NCI-H69 (cell line): ENCODE data around the gene YAE1.
"Not testable (repeated sequence)": the region's sequence is repeated elsewhere in the genome, so short reads cannot be mapped to it uniquely, and the experiment has no call there.

ENCODE experiments used
- DNase-seq: peaks from one replicate; lab custom pipeline; 2025; lab: John Stamatoyannopoulos, UW

The YAE1 gene, protein sequence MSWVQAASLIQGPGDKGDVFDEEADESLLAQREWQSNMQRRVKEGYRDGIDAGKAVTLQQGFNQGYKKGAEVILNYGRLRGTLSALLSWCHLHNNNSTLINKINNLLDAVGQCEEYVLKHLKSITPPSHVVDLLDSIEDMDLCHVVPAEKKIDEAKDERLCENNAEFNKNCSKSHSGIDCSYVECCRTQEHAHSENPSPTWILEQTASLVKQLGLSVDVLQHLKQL

DNA sequence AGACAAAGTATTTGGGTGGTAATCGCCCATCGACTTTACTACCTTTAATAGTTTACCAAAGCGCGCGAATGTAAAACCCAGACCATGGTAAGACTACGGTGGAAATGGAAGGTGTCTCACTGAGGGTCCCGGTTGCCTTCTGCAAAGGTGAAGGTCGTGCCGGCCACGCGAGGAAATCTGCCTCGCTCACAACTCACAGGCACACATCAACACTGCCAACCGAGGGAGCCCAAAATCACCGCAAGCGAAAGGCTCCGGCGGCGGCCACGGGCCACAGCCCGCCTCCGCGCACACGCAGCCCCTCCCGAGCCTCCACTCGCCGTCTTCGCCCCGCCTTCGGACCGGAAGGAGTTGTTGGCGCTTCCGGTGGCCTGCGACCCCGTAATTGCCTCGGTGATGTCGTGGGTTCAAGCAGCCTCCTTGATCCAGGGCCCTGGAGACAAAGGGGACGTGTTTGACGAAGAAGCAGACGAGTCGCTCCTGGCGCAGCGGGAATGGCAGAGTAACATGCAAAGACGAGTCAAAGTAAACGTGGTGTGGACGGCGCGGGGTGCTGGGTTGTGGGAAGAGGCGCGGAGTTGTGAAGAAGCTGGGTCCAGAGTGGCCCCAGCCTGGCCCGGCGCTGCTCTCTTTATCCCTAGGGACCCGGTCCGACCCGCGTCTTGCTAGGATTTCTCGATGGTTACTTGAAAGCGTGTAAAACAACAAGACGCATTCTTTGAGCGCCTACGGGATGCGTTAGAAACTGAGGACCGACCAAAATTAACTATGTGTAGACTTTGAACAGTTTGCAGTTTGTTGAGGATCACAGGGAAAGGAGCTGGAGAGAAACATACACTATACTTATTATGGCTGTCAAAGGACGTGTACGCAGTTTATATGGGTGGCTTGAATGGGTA lies at the start of gene YAE1:
TSS of gene YAE1 (plus strand) at position 382 of the 899 bp plus-strand sequence. CDS start at position 397, 15 bp downstream.
- peak; percentile 95 for DNase-seq

DNA sequence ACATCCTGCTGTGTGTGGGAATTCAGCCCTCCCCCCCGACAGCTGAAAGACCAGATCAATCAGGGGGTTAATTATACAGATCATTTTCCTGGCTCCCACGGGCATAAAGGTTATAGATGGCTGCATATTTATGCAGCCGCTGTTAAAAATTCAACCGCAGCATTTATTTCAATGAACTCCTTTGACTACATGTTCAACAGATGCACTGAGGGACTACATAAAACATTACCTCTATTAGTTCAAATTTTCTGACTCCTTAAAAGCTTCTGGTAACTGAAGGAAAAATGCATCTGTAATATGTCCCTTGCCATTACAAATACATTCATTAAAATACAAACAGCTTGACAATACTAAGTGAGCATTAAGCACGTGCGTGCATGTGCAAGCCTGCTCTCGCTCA lies 49.7 kb upstream of the YAE1 start:
- DNase-seq: no peak

DNA sequence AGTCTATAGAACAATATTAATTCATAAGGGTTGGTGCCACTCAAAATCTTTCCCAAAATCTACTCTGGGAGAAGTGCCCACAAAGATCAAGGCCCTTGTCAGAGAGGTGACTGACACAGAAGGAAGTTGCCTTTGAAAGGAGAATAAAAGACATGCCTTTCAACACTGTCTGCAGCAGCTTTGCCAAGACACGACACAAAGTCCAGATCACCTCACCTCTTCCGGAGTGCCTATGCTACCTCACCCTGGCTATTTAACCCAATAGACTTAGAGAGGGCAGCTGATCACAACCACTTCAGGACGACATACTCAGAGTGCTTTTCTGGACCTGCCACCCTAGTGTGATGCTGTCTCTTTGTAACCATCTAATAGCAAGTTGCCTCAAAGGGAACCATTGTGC lies 49.0 kb upstream of the YAE1 start:
- DNase-seq: no peak

DNA sequence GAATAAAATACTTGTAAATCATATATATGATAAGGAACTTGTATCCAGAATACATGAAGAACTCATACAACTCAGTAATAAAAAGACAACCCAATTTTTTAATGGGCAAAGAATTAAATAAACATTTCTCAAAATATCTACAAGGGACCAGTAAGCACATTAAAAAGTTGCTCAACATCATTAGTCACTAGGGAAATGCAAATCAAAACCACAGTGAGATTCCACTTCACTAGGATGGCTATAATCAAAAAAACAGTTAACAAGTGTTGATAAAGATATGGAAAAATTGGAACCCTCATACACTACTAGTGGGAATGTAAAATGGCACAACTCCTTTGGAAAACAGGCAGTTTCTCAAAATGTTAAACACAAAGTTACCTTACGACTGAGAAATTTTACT lies 40.3 kb upstream of the YAE1 start:
- DNase-seq: no peak

DNA sequence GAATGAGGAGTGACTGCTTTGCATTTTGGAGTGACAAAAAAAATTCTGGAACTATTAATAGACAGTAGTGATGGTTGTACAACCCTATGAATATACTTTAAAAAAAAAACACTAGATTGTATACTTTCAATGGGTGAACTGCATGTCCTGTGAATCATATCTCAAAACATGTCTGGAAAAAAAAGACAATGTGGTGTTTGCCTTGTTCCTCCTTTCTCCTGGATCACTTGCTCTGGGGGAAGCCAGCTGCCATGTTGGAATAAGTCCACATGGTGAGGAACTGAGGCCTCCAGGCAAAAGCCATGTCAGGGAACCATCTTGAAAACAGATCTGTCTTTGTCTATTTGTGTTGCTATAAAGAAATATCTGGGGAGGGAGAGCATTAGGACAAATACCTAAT lies 39.5 kb upstream of the YAE1 start:
- no peak for DNase-seq

DNA sequence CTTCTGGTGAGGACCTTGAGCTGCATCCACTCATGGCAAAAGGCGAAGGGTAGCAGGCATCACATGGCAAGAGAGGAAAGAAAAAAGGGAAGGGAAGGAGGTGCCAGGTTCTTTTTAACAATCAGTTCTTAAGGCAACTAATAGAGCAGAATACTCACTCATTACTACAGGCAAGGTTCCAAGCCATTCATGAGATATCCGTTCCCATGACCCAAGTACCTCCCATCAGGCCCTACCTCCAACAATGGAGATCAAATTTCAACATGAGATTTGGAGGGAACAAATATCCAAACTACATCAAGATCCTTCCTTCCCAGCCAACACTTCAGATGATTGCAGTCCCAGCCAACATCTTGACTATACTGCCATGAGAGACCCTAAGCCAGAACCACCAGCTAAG lies 38.9 kb upstream of the YAE1 start:
- no peak for DNase-seq

DNA sequence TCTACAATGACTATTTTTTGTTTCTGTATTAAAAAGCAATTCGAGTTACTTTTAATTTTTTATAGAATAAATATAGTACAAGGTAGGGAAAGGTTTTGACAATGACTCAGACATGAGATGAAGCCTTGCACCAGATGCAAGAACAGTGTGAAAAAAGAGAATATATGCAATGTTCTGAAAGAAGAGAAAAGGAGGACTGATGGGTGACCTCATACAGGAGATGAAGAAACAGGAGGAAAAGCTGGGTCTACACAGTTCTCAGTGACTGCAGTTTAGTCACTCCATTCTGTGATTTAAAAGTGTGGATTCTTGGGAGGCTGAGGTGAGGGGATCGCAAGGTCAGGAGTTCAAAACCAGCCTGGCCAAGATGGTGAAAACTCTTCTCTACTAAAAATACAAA lies 38.3 kb upstream of the YAE1 start:
- no peak for DNase-seq

DNA sequence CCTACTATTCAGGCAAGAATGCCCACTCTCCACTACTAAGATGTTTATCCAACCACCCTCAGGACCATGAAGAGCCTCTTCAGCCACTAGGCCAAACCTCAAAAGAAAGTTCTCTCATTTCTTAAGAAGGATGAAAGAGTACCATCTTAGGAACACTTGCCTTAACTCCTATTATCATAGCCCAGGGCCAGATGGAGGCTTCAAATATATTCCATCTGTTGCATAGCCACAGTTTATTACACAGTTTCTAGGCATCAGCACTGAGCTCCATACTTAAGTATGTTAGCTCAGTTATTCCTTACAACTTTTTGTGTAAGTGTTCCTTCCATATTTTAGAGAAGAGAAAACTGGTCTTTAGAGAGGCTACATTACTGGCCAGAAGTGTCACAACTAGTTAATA lies 37.4 kb upstream of the YAE1 start:
- no peak for DNase-seq

DNA sequence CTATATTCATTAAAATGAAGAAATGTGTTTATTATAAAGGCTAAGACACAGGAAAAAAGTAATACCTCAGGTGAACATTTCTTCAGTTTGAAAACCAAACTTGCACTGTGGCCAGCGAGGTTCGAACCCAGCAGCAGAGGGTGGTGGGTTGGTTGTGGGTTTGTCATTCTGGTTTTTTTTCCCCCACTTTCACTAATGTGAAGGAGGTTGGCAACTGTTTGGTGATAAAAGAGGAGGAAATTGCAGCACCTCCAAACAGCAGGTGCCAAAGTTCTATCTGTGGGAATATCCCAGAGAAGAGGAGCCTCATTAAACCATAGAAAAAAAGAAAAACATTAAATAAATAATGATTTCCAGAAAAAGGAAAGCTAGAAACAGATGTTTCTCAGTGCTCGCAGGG lies 36.6 kb upstream of the YAE1 start:
- DNase-seq: no peak

DNA sequence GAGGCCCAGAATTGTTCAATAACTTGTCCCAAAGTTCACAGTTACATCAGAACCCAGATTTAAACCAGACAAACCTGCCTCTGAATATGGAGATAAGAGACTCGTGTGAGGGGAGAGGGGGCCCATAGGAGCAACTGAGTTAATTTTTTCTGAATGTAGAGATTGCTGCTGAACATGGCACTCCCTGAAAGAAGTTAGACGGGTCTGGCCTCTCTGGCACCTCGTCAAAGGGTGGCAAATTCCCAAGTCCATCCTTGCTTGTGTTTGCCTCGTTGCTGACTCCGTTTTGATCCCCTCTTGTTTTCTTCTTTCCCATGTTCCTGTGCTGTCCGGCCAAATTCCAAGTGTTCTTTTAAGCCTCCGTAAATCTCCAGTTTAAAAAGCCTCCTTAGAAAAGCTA lies 35.2 kb upstream of the YAE1 start:
- DNase-seq: no peak

DNA sequence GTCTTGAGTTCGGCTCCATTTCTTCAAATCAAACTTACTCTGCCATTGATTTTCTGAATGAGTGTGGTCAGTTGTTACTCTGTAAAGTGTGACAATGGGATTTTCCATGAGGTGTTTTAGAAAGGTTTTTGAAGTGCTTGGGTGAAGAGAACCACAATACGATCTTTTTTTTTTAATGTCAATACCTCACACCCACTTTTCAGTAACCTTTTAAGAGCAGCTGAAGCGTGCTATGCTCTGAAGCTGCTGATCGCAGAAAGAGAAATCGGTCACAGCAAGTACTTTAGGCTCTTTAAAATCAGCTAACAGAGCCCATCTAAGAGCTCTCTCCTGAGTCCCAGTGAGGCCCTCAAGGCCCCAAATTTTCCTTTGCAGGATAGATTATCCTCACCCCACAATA lies 34.4 kb upstream of the YAE1 start:
- DNase-seq: no peak

DNA sequence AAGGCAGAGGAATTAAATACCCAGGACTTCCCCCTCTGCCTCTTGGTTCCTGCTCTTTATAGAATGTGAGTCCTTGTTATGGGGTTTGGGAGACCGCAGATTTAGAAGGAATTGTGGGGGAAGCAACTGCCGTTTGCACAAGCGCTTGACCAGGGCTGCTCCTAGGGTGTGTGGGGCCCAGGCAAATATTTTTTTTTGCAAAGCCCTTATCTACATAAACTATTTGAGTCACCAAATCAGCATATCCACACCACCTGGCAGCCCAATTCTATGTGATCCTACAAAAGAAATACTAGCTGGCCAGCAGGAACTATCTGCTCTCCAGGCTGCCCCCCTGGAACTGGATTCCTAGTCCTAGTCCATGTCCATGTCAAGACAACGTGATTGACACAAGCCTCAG lies 33.4 kb upstream of the YAE1 start:
- no peak for DNase-seq

DNA sequence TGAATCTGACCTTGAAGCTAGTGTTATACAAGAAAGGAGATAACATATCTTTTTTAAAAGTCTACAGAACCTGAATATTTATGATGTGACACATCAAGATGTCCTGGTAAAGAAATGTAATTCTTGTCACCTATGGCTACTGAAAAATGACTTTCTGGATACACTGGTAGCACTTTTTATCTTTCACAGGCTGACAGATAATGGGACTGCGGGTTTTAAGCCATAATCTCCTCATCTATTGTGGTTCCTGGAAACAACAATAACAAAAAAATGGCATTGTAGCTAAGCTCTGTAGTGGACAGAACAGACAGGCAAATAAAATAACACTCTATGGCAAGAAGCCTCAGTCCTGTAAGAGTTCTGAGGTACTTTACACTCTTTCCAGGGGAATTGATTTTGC lies 31.6 kb upstream of the YAE1 start:
- DNase-seq: no peak

DNA sequence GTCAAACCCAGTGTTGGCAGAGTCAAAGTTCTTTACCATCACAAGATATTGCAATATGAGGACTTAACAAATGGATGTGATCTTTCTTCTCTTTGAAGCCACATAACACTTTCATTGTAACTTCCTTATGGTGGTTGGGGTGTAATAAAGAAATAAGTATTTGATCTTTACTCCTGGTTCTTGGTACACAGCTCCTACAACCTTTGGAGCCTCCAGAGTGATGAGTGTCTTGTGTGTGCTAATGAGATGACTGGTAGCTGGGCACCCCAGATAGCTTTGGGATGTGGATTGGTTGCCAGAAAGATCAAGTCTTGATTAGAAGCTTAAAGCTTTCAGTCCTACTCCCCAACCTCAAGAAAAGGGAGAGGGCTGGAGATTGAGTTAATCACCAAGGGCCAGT lies 31.1 kb upstream of the YAE1 start:
- DNase-seq: no peak

DNA sequence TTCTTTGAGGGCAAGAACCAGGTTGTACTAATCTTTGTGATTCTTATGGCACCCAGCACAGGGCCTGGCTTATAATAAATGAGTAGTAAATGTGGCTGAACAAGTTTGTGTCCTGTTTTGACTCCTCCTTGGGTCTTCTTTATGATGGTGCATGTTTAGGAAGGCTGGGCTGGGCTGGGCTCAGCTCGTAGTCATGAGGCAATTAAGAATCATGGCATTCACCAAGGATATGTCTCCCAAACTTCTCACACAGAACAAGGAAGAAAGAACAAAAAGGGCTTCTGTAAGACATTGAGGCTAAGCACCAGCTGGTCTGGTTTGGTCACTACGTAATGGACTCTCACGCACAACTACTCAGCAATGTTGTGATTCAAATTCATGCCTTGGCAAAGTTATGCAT lies 30.5 kb upstream of the YAE1 start:
- no peak for DNase-seq

DNA sequence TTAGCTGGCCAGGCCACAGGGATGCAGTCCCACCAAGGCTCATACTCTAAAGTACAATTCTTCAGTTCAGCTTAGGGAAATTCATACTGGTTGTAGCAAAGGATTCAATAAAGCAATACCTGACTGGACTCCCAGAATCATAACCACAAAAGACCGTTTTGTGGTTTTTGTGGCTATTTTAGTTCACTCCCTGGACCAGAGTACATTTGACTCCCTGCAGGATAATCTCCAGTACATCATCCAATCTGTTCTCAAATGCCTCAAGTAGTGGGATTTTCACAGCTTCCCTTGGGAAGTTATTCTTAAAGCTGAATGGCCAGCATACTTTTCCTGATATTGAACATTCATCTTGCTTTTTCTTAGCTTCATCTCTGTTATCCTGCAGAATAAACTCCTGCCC lies 29.3 kb upstream of the YAE1 start:
- no peak for DNase-seq

DNA sequence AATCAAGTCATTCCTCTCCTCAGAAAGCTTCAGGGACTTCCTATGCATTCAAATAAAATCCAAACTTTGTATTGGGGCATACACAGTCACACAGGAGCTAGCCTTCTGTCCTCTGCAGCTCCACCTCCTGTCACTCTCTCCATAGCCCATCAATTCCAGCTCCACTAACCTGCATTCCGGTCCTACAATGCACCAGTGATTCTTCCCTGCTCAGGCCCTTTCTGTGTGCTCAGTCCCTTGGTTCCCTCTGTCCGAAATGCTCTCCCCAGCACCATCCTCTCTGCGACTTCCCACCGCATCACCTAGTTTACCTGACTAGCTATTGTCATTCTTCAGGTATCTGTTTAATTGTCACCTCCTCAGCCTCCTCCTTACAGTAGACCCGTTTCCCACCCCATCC lies 26.4 kb upstream of the YAE1 start:
- DNase-seq: peak; percentile 79

DNA sequence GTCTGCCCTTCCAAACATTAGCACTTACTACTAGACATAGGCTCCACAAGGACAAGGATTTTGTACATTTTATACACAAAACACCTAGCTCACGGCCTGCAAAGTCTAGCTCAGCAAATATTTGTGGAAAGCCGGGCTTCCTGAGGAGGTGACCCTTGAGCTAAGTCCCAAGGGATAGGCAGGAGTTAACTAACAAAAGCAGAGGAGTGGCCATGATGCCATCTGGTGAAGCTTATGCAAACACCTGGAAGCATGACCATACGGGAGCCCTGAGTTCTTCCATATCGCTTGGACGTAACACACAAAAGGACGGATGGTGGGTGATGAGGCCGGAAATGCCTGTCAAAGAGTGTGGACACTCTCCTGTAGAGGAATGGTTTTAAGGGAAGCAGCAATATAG lies 25.9 kb upstream of the YAE1 start:
- peak; percentile 99 for DNase-seq

DNA sequence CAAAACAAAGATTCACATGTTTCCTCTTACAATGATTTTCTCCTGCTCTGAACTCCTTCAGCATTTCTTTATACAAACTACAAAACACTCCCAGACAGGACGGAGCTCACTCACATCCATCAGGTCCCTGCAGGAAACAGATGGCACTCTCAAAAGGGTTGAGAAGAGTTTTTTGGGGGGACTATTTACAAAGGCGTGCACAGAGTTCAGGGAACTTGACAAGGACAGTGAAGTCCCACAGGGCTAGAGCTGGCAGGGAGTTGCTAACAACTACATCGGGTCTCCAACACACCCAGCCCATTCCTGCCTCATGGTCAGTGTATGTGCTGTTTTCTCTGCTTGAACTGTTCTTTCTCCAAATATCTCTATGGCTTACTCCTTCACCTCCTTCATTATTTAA lies 24.7 kb upstream of the YAE1 start:
- DNase-seq: peak; percentile 12

DNA sequence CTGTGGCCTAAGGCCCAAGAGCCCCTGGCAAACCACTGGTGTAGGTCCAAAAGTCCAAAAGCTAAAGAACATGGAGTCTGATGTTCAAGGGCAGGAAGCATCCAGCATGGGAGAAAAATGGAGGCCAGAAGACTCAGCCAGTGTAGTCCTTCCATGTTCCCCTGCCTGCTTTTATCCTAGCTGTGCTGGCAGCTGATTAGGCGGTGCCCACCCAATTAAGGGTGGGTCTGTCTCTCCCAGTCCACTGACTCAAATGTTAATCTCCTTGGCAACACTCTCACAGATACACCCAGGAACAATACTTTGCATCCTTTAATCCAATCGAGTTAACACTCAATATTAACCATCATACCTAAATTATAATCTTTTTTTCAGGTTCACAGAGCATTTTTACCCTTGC lies 21.4 kb upstream of the YAE1 start:
- not testable (repeated sequence) for DNase-seq

DNA sequence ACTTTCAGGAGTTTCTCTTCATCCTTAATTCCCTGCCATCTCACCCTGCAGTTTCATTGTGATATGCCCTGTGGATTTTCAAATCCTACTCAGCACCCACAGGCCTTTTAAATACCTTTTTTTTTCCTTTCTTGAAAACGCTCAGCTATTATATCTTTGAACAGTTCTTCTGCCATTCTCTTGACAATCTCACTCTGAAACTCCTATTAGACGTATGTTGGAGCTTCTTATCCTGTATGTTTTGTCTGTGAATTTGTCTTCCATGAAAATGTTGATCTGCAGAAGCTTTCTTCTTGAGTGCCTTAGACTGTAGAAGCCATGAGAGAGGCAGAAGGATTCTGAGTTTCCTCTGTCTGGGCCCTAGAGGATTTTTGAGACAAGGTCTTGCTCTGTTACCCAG lies 18.9 kb upstream of the YAE1 start:
- DNase-seq: no peak

DNA sequence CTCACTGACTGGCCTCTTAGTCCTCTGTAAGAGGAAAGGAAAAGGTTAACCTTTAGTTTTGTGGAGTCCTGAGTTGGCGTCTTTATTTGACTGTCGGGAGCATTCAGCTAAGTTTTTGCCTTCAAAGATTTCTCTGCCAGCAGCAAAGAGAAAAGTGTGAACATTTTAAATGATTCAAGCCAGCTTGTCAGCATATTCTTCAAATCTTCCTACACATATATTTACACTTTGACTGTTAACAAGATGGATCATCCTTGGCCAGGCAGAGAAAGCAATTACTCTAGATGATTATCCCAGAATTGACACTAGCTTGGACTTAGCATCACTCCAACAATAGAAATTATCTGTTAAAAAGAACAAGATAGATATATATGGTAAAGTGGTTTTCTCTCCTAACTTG lies 15.8 kb upstream of the YAE1 start:
- no peak for DNase-seq

DNA sequence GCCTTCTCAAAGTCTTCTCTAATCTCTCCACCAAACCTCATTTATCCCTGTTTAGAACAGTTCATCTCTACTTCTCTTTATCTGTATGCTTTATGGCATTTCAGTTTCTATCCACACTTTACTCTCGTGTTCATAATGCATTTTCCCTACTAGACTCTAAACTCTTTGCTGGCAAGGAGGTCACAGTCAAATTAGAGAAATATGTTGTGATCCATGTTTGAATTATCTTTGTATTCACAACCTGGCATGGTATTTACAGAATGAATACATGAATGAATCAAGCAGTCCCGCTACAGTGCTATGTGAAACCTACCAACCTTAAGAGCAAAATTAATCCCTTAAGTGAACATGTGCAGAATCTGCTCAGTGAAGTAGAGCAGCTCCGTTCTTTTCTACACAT lies 12.8 kb upstream of the YAE1 start:
- DNase-seq: no peak
